ENCODE measurements around the gene EEF1AKMT4.

The EEF1AKMT4 gene

GRCh38 chr3:184305577-184305976, 56.1 kb downstream of the EEF1AKMT4 start:
- no peak for DNase-seq

GRCh38 chr3:184306341-184306972, 57.0 kb downstream of the EEF1AKMT4 start:
- no peak for DNase-seq

- no peak for DNase-seq
Measured at GRCh38 chr3:184307915-184308314, 58.4 kb downstream of the EEF1AKMT4 start.

Measured in NCI-H1105 (cell line).